K562 (cell line): ENCODE measurements around the gene NFATC4. TPM values are rescaled to one million over a fixed set of nuclear protein-coding genes. Genes with fewer than 3 reads are reported as not detected.
A peak's percentile ranks its signal among the peaks of the same experiment; 100 is the strongest.

ENCODE experiments used
- ATAC-seq: fragments of 200-7000 bp; cut with Tn5 transposase; 3 replicates; pipeline ENCODE4 v1.9.1; 2020; ENCODE audit warnings: moderate library complexity
- BruUV-seq: library from RNA; stranded (reverse); fragments of 400-500 nt; replicated peaks from 2 replicates; lab custom pipeline; 2021; lab: Mats Ljungman, UMichigan
- CTCF ChIA-PET: fragments of 300-600 bp; formaldehyde crosslinking; extraction: SDS; loops from one replicate; lab custom pipeline; 2021; ENCODE audit warnings: low intra/inter-chr PET ratio; lab: Yijun Ruan, JAX
- POLR2A ChIA-PET: fragments of 300-600, 350-650 bp; sonication (Branson Sonifier 250); formaldehyde crosslinking; extraction: SDS; loops from one replicate; lab custom pipeline; 2021; ENCODE audit warnings: antibody characterized with exemption, inconsistent platforms; lab: Yijun Ruan, JAX
- DNase-seq, 4 experiments: peaks; one replicate each; pipeline versions ENCODE4 v3.0.0 to v3.0.0-alpha.2; 2011 to 2018; ENCODE audit warnings: low spot score in 3 of 4, mixed read lengths in 3 of 4; ENCODE audit errors: extremely low read depth in 1 of 4
- FAIRE-seq: peaks from 2 replicates; lab custom pipeline; 2011; peaks lifted over from hg19 to GRCh38; lab: Jason Lieb, UNC
- H2AFZ ChIP-seq: 2 replicates; pipeline ENCODE4 v1.6.0; 2011; ENCODE audit warnings: low read depth, low read length, control low read depth, inconsistent platforms
- H3K27ac ChIP-seq: fragments of 200-600 bp; 3 replicates; pipeline ENCODE4 v1.8.0; 2011; ENCODE audit warnings: low read depth, mild to moderate bottlenecking, control low read depth, inconsistent platforms, low read length, moderate library complexity, mixed read lengths; ENCODE audit errors: extremely low read depth
- H3K27me3 ChIP-seq, 2 experiments: fragments of 300-600 bp in 1 of 2; 2 replicates in 1 of 2; 3 replicates in 1 of 2; pipeline versions ENCODE4 v1.6.0 to v1.8.0; 2011; ENCODE audit warnings: inconsistent platforms in 2 of 2, low read length in 2 of 2, mild to moderate bottlenecking in 1 of 2, mixed read lengths in 1 of 2, moderate library complexity in 1 of 2; ENCODE audit not compliant: control insufficient read depth in 2 of 2, insufficient read depth in 2 of 2
- H3K36me3 ChIP-seq: fragments of 300-600 bp; 3 replicates; pipeline ENCODE4 v1.8.0; 2011; ENCODE audit warnings: mild to moderate bottlenecking, low read length, inconsistent platforms; ENCODE audit not compliant: control insufficient read depth, insufficient read depth
- H3K4me1 ChIP-seq, 2 experiments: fragments of 200-600 bp in 1 of 2; replicated peaks in 1 of 2; 2 replicates in 1 of 2; 3 replicates in 1 of 2; pipeline versions ENCODE4 v1.5.1 to v1.8.0; 2011; ENCODE audit warnings: inconsistent platforms in 2 of 2, low read length in 2 of 2, mild to moderate bottlenecking in 1 of 2, mixed read lengths in 1 of 2, moderate library complexity in 1 of 2; ENCODE audit not compliant: control insufficient read depth in 2 of 2, insufficient read depth in 2 of 2
- H3K4me2 ChIP-seq: 2 replicates; pipeline ENCODE4 v1.6.1; 2011; ENCODE audit warnings: low read length, control low read depth, inconsistent platforms, mixed read lengths; ENCODE audit not compliant: insufficient read depth
- H3K4me3 ChIP-seq: fragments of 200-600 bp; sonication (generic), shearing (Covaris generic); 2 replicates; pipeline ENCODE4 v1.5.1; 2016; ENCODE audit warnings: control low read depth, inconsistent platforms
- H3K79me2 ChIP-seq: fragments of 200-600 bp; 3 replicates; pipeline ENCODE4 v1.8.0; 2011; ENCODE audit warnings: low read length, inconsistent platforms; ENCODE audit not compliant: control insufficient read depth, insufficient read depth
- H3K9ac ChIP-seq, 2 experiments: 2 replicates each; pipeline versions ENCODE4 v1.6.0 to v1.6.1; 2011; ENCODE audit warnings: low read depth in 2 of 2, low read length in 2 of 2, control low read depth in 1 of 2, inconsistent platforms in 1 of 2, mild to moderate bottlenecking in 1 of 2, mixed read lengths in 1 of 2; ENCODE audit not compliant: insufficient read depth in 1 of 2
- H3K9me1 ChIP-seq: one replicate; pipeline ENCODE4 v1.6.0; 2011; ENCODE audit warnings: inconsistent platforms, mild to moderate bottlenecking, low read length, moderate library complexity; ENCODE audit not compliant: control insufficient read depth, insufficient read depth
- H3K9me3 ChIP-seq: replicated peaks from 2 replicates; pipeline ENCODE4 v1.5.1; 2011; ENCODE audit warnings: low read depth, low read length, inconsistent platforms; ENCODE audit not compliant: control insufficient read depth, insufficient read depth
- H4K20me1 ChIP-seq: replicated peaks from 2 replicates; pipeline ENCODE4 v1.6.1; 2011; ENCODE audit warnings: low read length, inconsistent platforms, mixed read lengths; ENCODE audit not compliant: control insufficient read depth, insufficient read depth
- CCAR2 ChIP-seq: fragments of 200-400 bp; formaldehyde crosslinking; IDR thresholded peaks from 2 replicates; pipeline ENCODE4 v1.6.1; 2017; ENCODE audit warnings: mild to moderate bottlenecking, low read depth, low read length
- DPF2 ChIP-seq: fragments of 450-650 bp; IDR thresholded peaks from 2 replicates; pipeline ENCODE4 v1.6.1; 2016
- HDAC3 ChIP-seq: fragments of 450-650 bp; IDR thresholded peaks from 2 replicates; pipeline ENCODE4 v1.6.1; 2018; ENCODE audit warnings: borderline replicate concordance, mild to moderate bottlenecking, moderate library complexity; ENCODE audit not compliant: partially characterized antibody
- L3MBTL2 ChIP-seq: fragments of 450-650 bp; IDR thresholded peaks from 2 replicates; pipeline ENCODE4 v1.6.1; 2016; ENCODE audit warnings: mild to moderate bottlenecking, moderate library complexity
- U2AF1 ChIP-seq: fragments of 200-400 bp; formaldehyde crosslinking; optimal IDR thresholded peaks from 2 replicates; pipeline ENCODE3; 2017; ENCODE audit warnings: mild to moderate bottlenecking, low read depth, low read length, moderate library complexity
- ZFX ChIP-seq: sonication (generic); formaldehyde crosslinking; IDR thresholded peaks from 2 replicates; pipeline ENCODE4 v1.8.0; 2022; ENCODE audit warnings: mild to moderate bottlenecking, missing genetic modification reagents, moderate library complexity
- ZNF253 ChIP-seq: fragments of 250-450 bp; sonication (Bioruptor Pico); conservative IDR thresholded peaks from 2 replicates; pipeline ENCODE4 v1.6.1; 2021; ENCODE audit warnings: mild to moderate bottlenecking
- ZNF263 ChIP-seq: sonication (generic); formaldehyde crosslinking; IDR thresholded peaks from 2 replicates; pipeline ENCODE4 v1.8.0; 2022; ENCODE audit warnings: mild to moderate bottlenecking, missing genetic modification reagents, borderline replicate concordance
- ZNF512 ChIP-seq: IDR thresholded peaks from 2 replicates; pipeline ENCODE4 v1.6.1; 2016; ENCODE audit warnings: missing genetic modification characterization, missing compliant biosample characterization
- WGBS: fragments of 100-300 bp; shearing (Covaris generic); methylation state at CpG from one replicate; pipeline ENCODE4 v1.1.6; 2016; ENCODE audit warnings: low coverage, mixed read lengths; ENCODE audit not compliant: insufficient coverage; ENCODE audit errors: missing lambda C conversion rate; 5-methylcytosine and 5-hydroxymethylcytosine counted together
- in situ Hi-C: fragments of 300-500 bp; cut with MboI; formaldehyde crosslinking; loops from 4 replicates; pipeline ENCODE4 v1.15.0; 2018; ENCODE audit warnings: inconsistent platforms, mixed read lengths
- intact Hi-C: fragments of 100-400 bp; cut with micrococcal nuclease; formaldehyde crosslinking; loops from 2 replicates; pipeline ENCODE4 v1.14.2; 2022
- polyA plus RNA-seq, 8 experiments: library from polyadenylated mRNA; depleted of rRNA in 4 of 8; stranded (reverse) in 5 of 8; unstranded in 3 of 8; fragments of >200 nt; fragmentation: Nextera tagmentation in 2 of 8; fragmentation: Illumina TruSeq in 1 of 8; extraction: Ambion mirVana in 2 of 8; extraction: Trizol in 1 of 8; gene quantifications; 2 replicates each; pipeline versions ENCODE4 v1.2.1 to v1.2.3, GENCODE V29; 2011 to 2014; ENCODE audit warnings: inconsistent platforms in 1 of 8, missing spikeins in 1 of 8
- total RNA-seq, 7 experiments: library from RNA; depleted of rRNA in 6 of 7; stranded (reverse); fragments of >200 nt in 6 of 7; fragmentation: Illumina TruSeq in 2 of 7; extraction: Trizol in 2 of 7; gene quantifications; 2 replicates each; pipeline versions ENCODE4 v1.2.1 to v1.2.3, GENCODE V29; 2011 to 2021; ENCODE audit warnings: low replicate concordance in 1 of 7

The NFATC4 gene
- total and polyA plus RNA-seq, 9 of the 15 experiments (the other 6 are each of a cell fraction or from before 2014, with no cell fraction given), result 0.25 to 3.8 (median 0.78) TPM; not detected in 1

- no peaks in the 10 kb centered on the region for H3K9me1 ChIP-seq
- 58% methylated on average over 11 of the region's 12 CpGs for WGBS
- no peaks in the 10 kb centered on the region for H3K79me2 ChIP-seq
- ChIA-PET CTCF (interaction anchor here (1.5 kb wide), 1 partner anchor 107 kb away, joined by 5 read pairs; no protein-coding TSS in a partner anchor), POLR2A (interaction anchor here (1.0 kb wide), 1 partner anchor 113 kb away, joined by 3 read pairs; no protein-coding TSS in a partner anchor)
- H4K20me1 ChIP-seq, result no peaks in the 10 kb centered on the region
- peaks cover 5 to 27% of the 10 kb centered on the region in 2 experiments; a peak in 4 of 5 replicates for H3K4me1 ChIP-seq
- no peaks in the 10 kb centered on the region for H3K27me3 ChIP-seq
- ATAC-seq, result no peak
- H3K4me3 ChIP-seq, result no peak overlapping the region
- TF ChIP-seq DPF2 (no peak), HDAC3 (no peak), L3MBTL2 (no peak), CCAR2 (no peak), ZNF253 (CRISPR knock-in tag) (no peak), ZFX (CRISPR knock-in tag) (no peak), ZNF512 (no peak), U2AF1 (no peak), ZNF263 (CRISPR knock-in tag) (no peak)
- no peak for FAIRE-seq
- no peak overlapping the region for H3K4me2 ChIP-seq
- in situ Hi-C loops, result loop anchor here (25.0 kb wide), 1 partner anchor 358 kb away; no protein-coding TSS in a partner anchor
- H3K9ac ChIP-seq, result 0 out of 4 replicates have a peak overlapping the region, but pooled peaks of 1 of the 2 experiments have one; percentile 26
- no peaks in the 10 kb centered on the region for H3K9me3 ChIP-seq
- H2AFZ ChIP-seq, result no peak overlapping the region
- no peak overlapping the region for H3K27ac ChIP-seq
- no peak for DNase-seq
- intact Hi-C loops, result no loop called here
- H3K36me3 ChIP-seq, result no peaks in the 10 kb centered on the region
- BruUV-seq, result no TSS peak
Measured at GRCh38 chr14:24329073-24329663, 38.8 kb upstream of the NFATC4 start.
